Eye (tissue), 1 donor: ENCODE data around the gene PID1.

Source experiments
- DNase-seq: peaks from one replicate; pipeline ENCODE4 v3.0.0-alpha.2; 2015

PID1 gene

GRCh38 chr2:229270551-229271410 lies at the start of gene PID1:
TSS of gene PID1 (minus strand) at chr2:229271287. CDS start at chr2:229271043, 244 bp downstream.
- DNase-seq, result peak; percentile 76

GRCh38 chr2:229319558-229319957 lies 48.5 kb upstream of the PID1 start:
- no peak for DNase-seq

- no peak for DNase-seq
Measured at GRCh38 chr2:229314117-229314516, 43.0 kb upstream of the PID1 start.

GRCh38 chr2:229313591-229313990 lies 42.5 kb upstream of the PID1 start:
- DNase-seq, result no peak

GRCh38 chr2:229301237-229301636 lies 30.1 kb upstream of the PID1 start:
- DNase-seq, result no peak

GRCh38 chr2:229300790-229301189 lies 29.7 kb upstream of the PID1 start:
- DNase-seq, result no peak

- DNase-seq, result no peak
Measured at GRCh38 chr2:229300371-229300770, 29.3 kb upstream of the PID1 start.

- no peak for DNase-seq
Measured at GRCh38 chr2:229297247-229297646, 26.2 kb upstream of the PID1 start.

- no peak for DNase-seq
Measured at GRCh38 chr2:229296536-229296935, 25.4 kb upstream of the PID1 start.

- DNase-seq, result no peak
Measured at GRCh38 chr2:229296016-229296415, 24.9 kb upstream of the PID1 start.

GRCh38 chr2:229287823-229288222 lies 16.7 kb upstream of the PID1 start:
- DNase-seq, result no peak

GRCh38 chr2:229282758-229283546 lies 11.9 kb upstream of the PID1 start:
- DNase-seq, result no peak

- no peak for DNase-seq
Measured at GRCh38 chr2:229279516-229279915, 8.4 kb upstream of the PID1 start.

- no peak for DNase-seq
Measured at GRCh38 chr2:229275506-229275905, 4.4 kb upstream of the PID1 start.

GRCh38 chr2:229273723-229274338 lies 2.7 kb upstream of the PID1 start:
- DNase-seq, result peak; percentile 88

GRCh38 chr2:229273006-229273722 lies 2.1 kb upstream of the PID1 start:
- no peak for DNase-seq

GRCh38 chr2:229269941-229270340 lies 1.1 kb downstream of the PID1 start:
- DNase-seq, result peak; percentile 17

- DNase-seq, result no peak
Measured at GRCh38 chr2:229269146-229269545, 1.9 kb downstream of the PID1 start.

GRCh38 chr2:229268626-229269025 lies 2.5 kb downstream of the PID1 start:
- DNase-seq, result no peak

- no peak for DNase-seq
Measured at GRCh38 chr2:229267080-229267479, 4.0 kb downstream of the PID1 start.

GRCh38 chr2:229265727-229266126 lies 5.4 kb downstream of the PID1 start:
- DNase-seq, result no peak

- no peak for DNase-seq
Measured at GRCh38 chr2:229261599-229261998, 9.5 kb downstream of the PID1 start.

- no peak for DNase-seq
Measured at GRCh38 chr2:229261076-229261475, 10.0 kb downstream of the PID1 start.
